Measurements from ENCODE around the gene PEAK3. TPM values are rescaled to one million over a fixed set of nuclear protein-coding genes. Genes with fewer than 3 reads are reported as not detected.
A peak's percentile ranks its signal among the peaks of the same experiment; 100 is the strongest.

The PEAK3 gene
- total RNA-seq, 6 donors from 2014 or later = 2.4 to 8.6 (median 4.6) TPM

DNA sequence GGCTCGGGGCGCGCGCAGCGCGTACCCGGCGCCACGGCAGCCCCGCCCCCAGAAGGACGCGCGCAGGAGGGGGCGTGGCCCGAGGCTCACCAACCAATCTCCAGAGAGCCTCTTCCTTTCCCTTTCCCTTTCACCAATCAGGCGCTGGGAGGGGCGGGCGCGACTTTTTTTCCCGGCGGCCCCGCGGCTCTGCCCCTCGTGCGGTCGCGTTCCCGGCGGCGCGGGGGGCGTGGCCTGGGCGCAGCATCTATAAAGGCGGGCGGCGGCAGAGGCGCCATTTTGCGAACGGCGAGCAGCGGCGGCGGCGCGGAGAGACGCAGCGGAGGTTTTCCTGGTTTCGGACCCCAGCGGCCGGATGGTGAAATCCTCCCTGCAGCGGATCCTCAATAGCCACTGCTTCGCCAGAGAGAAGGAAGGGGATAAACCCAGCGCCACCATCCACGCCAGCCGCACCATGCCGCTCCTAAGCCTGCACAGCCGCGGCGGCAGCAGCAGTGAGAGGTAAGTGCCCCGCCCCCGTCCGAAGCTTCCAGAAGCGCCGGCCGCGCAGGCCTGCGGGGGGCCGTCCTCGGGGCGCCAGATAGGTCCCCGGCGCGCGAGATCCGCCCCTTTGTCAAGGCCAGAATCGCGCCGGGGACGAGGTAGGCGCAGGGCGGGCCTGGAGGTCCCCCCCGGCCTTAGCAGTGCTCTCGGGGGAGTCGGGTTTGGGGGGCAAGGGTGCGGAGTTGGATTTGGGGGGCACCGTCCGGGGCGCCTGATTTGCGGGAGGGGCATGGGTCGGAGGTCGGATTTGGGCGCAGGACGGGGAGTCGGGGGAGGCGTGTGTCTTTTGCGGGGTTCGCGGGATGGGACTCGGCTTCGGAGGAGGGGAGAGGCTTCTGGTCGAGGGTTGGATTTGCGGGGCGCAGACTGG, 12.5 kb downstream of the PEAK3 start:
- peak; percentile 96 to 100 for DNase-seq
- 0 to 1% methylated on average over 32 to 76 of the region's 103 CpGs for WGBS, 2 donors
- peaks cover 52 to 71% (median 61%) of the 10 kb centered on the region in 4 donors for H3K4me1 ChIP-seq
- H3K4me3 ChIP-seq = peak overlapping the region; percentile 87 to 99 (median 98)
- H3K9me3 ChIP-seq = no peaks in the 10 kb centered on the region
- H3K27ac ChIP-seq = peak overlapping the region; percentile 99
- H3K36me3 ChIP-seq = peaks cover 9 to 24% (median 17%) of the 10 kb centered on the region in 4 donors
- peak; percentile 91 to 94 for ATAC-seq (ENCODE audit: low FRiP score in 2 of 2)
- no peaks in the 10 kb centered on the region for H3K27me3 ChIP-seq
- TF ChIP-seq CTCF (IDR thresholded peaks at IDR 0.05) (peak in 5 of 6 experiments; percentile 9 to 75 (median 65)), POLR2AphosphoS5 (IDR thresholded peaks at IDR 0.05) (peak; percentile 99 to 100), POLR2A (IDR thresholded peaks at IDR 0.05) (peak; percentile 98 to 100 (median 99)), EP300 (IDR thresholded peaks at IDR 0.05) (peak in 1 of 4 donors; percentile 84)

GRCh38 chr19:2268861-2269243, 13.1 kb downstream of the PEAK3 start:
- H3K9me3 ChIP-seq = no peaks in the 10 kb centered on the region
- DNase-seq (no peak), ATAC-seq (ENCODE audit: low FRiP score in 2 of 2) (no peak)
- peak overlapping the region; percentile 55 to 99 (median 98) for H3K4me3 ChIP-seq
- 3 to 6% methylated on average over 5 to 13 of the region's 19 CpGs for WGBS, 2 donors
- H3K27ac ChIP-seq = peak overlapping the region; percentile 99
- no peaks in the 10 kb centered on the region for H3K27me3 ChIP-seq
- H3K36me3 ChIP-seq = peaks cover 9 to 24% (median 17%) of the 10 kb centered on the region in 4 donors
- TF ChIP-seq CTCF (IDR thresholded peaks at IDR 0.05) (no peak), POLR2A (IDR thresholded peaks at IDR 0.05) (no peak), EP300 (IDR thresholded peaks at IDR 0.05) (no peak), POLR2AphosphoS5 (IDR thresholded peaks at IDR 0.05) (no peak)
- peaks cover 46 to 65% (median 56%) of the 10 kb centered on the region in 4 donors for H3K4me1 ChIP-seq

GRCh38 chr19:2268480-2268830, 13.5 kb downstream of the PEAK3 start:
- Histone ChIP-seq H3K27me3 (no peaks in the 10 kb centered on the region), H3K27ac (peak overlapping the region in 2 of 4 donors; percentile 99), H3K4me3 (peak overlapping the region in 3 of 4 donors; percentile 98 to 99 (median 98)), H3K4me1 (peaks cover 42 to 61% (median 52%) of the 10 kb centered on the region in 4 donors), H3K36me3 (peaks cover 9 to 24% (median 17%) of the 10 kb centered on the region in 4 donors), H3K9me3 (no peaks in the 10 kb centered on the region)
- WGBS, 2 donors = 83 to 88% methylated on average over 4 of the region's 4 CpGs
- TF ChIP-seq CTCF (IDR thresholded peaks at IDR 0.05) (no peak), POLR2A (IDR thresholded peaks at IDR 0.05) (no peak), EP300 (IDR thresholded peaks at IDR 0.05) (no peak), POLR2AphosphoS5 (IDR thresholded peaks at IDR 0.05) (no peak)
- ATAC-seq (ENCODE audit: low FRiP score in 2 of 2) (no peak), DNase-seq (no peak)

DNA sequence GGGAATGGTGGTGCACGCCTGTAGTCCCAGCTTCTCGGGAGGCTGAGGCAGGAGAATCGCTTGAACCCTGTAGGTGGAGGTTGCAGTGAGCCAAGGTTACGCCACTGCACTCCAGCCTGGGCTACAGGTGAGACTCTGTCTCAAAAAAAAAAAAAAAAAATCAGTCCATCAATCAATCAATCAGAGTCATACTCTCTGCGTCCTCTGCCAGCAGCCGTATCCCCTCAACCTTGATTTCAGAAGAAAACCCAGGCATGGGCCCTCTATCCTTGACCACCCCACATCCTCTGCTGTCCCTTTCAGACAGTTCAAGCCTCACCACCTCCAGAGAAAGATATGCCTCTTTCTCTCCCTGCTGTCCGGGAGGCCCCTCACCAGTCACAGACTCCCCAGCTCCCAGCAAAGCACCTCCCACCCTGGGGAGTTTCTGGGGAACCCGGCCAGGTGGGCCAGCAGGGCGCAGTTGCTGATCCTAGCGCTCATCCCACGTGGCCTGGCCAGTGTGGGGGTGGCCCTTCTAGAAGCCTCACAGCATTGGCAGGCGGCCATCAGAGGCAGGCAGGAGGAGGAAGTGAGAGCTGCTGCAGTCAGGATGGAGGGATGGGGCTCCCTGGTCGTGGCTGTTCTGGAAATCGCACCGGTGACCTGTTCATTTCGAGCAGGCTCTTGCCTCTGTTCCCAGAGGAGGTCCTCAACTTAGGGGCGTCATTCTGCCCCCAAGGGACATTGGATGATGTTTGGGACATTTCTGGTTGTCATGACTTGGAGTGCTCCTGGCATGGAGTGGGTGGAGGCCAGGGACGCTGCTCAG, 15.6 kb downstream of the PEAK3 start:
- Histone ChIP-seq H3K4me1 (peaks cover 21 to 40% (median 31%) of the 10 kb centered on the region in 4 donors), H3K27ac (peak overlapping the region; percentile 20 to 82 (median 45)), H3K27me3 (no peaks in the 10 kb centered on the region), H3K36me3 (peaks cover 0 to 3% (median 0%) of the 10 kb centered on the region in 4 donors), H3K4me3 (no peak overlapping the region), H3K9me3 (no peaks in the 10 kb centered on the region)
- DNase-seq (peak; percentile 79 to 94), ATAC-seq (ENCODE audit: low FRiP score in 2 of 2) (peak; percentile 45 to 55)
- TF ChIP-seq CTCF (IDR thresholded peaks at IDR 0.05) (no peak), POLR2AphosphoS5 (IDR thresholded peaks at IDR 0.05) (peak; percentile 12 to 34), EP300 (IDR thresholded peaks at IDR 0.05) (peak in 1 of 4 donors; percentile 24), POLR2A (IDR thresholded peaks at IDR 0.05) (peak in 1 of 4 donors; percentile 63)
- WGBS, 2 donors = 43 to 52% methylated on average over 11 to 15 of the region's 18 CpGs

Data from upper lobe of left lung (tissue), 6 donors.